ENCODE data around the gene GSTCD. TPM values are rescaled to one million over a fixed set of nuclear protein-coding genes. Genes with fewer than 3 reads are reported as not detected.

GSTCD gene
- total and polyA plus RNA-seq, 2 experiments from 2014 or later, result 2.9 to 6.7 TPM

GRCh38 chr4:105805501-105806120, 97.0 kb downstream of the GSTCD start:
- H4K20me1 ChIP-seq (ENCODE audit: insufficient read depth), result no peaks in the 10 kb centered on the region
- no peaks in the 10 kb centered on the region for H3K36me3 ChIP-seq (ENCODE audit: low read depth)
- no peak overlapping the region for H3K9ac ChIP-seq
- H3K27ac ChIP-seq, result no peak overlapping the region
- no peaks in the 10 kb centered on the region for H3K79me2 ChIP-seq (ENCODE audit: insufficient read depth)
- no peak overlapping the region for H3K4me2 ChIP-seq (ENCODE audit: unreplicated experiment)
- H2AFZ ChIP-seq, result no peak overlapping the region
- 96% methylated on average over 1 of the region's 1 CpG for WGBS, 2 experiments (ENCODE audit: low coverage in 1 of 2, low lambda C conversion rate in 2 of 2, missing lambda C conversion rate in 2 of 2)
- no peaks in the 10 kb centered on the region for H3K9me2 ChIP-seq (ENCODE audit: insufficient read depth)
- H3F3A ChIP-seq (ENCODE audit: insufficient read depth), result no peaks in the 10 kb centered on the region
- in situ Hi-C loops (cut with MboI), result no loop called here
- no peak overlapping the region for H3K4me3 ChIP-seq
- H3K4me1 ChIP-seq (ENCODE audit: insufficient read depth), result no peaks in the 10 kb centered on the region
- TF ChIP-seq EZH2phosphoT487 (IDR thresholded peaks at IDR 0.05; ENCODE audit: insufficient read depth, low read depth) (no peak), EZH2 (IDR thresholded peaks at IDR 0.05; ENCODE audit: insufficient read depth, poor library complexity, severe bottlenecking) (no peak)
- no peak for DNase-seq
- H3K9me3 ChIP-seq (ENCODE audit: low read depth), result no peaks in the 10 kb centered on the region
- no peaks in the 10 kb centered on the region for H3K27me3 ChIP-seq (replicated peaks; ENCODE audit: insufficient read depth)

DNA sequence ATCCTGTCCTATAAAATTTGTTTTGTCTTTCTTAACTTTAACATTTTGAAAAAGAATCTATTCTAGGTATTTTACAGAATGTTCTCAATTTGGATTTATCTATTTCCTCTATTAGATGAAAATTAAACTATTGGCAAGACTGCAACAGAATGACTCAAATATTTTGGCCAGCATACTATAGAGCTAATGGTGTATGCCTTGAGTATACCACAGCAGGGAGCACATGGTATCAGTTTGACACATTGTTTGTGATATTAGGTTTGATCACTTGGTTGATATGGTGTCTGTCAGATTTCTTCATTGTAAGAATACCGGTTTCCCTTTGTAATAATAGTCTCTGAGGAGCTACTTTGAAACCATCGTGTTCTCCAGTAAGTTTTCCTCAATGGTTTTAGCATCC, 98.9 kb downstream of the GSTCD start:
- no peak overlapping the region for H3K4me2 ChIP-seq (ENCODE audit: unreplicated experiment)
- in situ Hi-C loops (cut with MboI), result no loop called here
- no peak overlapping the region for H2AFZ ChIP-seq

DNA sequence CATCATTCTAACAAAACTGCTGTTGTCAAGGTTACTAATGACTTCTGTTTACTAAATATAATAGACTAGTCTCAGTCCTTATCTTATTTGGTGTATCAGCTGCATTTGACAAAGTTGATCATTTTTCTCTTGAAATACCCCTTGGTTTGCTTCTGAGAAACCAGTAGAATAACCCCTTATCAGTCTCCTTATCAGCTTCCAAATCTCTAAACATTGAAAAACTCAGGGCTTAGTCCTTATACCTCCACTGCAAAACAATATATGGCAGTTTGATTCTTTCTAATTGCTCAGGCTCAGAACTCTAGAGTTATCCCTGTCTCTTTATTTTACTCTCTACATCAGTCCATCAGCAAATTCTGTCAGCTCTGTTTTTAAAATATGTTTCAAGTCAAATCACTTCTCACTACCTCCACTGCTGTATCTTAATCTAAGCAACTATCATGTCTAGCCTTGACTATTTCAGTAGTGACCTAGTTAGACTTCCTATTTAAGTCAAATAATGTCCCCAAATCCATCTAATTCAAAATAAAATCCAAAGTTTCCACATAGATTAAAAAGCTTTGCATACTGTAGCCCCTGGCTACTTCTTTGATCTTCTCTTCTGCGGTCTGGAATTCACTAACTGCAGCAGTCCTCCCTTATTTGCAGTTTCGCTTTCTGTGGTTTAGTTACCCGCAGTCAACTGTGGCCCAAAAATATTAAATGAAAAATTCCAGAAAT, 99.6 kb downstream of the GSTCD start:
- Histone ChIP-seq H3K9me3 (ENCODE audit: low read depth) (no peaks in the 10 kb centered on the region), H3K79me2 (ENCODE audit: insufficient read depth) (no peaks in the 10 kb centered on the region), H3K4me1 (ENCODE audit: insufficient read depth) (no peaks in the 10 kb centered on the region), H3K36me3 (ENCODE audit: low read depth) (no peaks in the 10 kb centered on the region), H3K27ac (no peak overlapping the region), H3K4me2 (ENCODE audit: unreplicated experiment) (no peak overlapping the region), H3K9ac (no peak overlapping the region), H4K20me1 (ENCODE audit: insufficient read depth) (no peaks in the 10 kb centered on the region), H2AFZ (no peak overlapping the region), H3F3A (ENCODE audit: insufficient read depth) (no peaks in the 10 kb centered on the region), H3K27me3 (replicated peaks; ENCODE audit: insufficient read depth) (no peaks in the 10 kb centered on the region), H3K4me3 (no peak overlapping the region), H3K9me2 (ENCODE audit: insufficient read depth) (no peaks in the 10 kb centered on the region)
- in situ Hi-C loops (cut with MboI), result no loop called here
- no peak for TF ChIP-seq EZH2 (IDR thresholded peaks at IDR 0.05; ENCODE audit: insufficient read depth, poor library complexity, severe bottlenecking)
- WGBS, 2 experiments (ENCODE audit: low coverage in 1 of 2, low lambda C conversion rate in 2 of 2, missing lambda C conversion rate in 2 of 2), result 85 to 90% methylated on average over 3 of the region's 3 CpGs
- DNase-seq, result no peak

More for the DNA sequence above, 98.9 kb downstream of the GSTCD start:
- H3K9me3 ChIP-seq (ENCODE audit: low read depth), result no peaks in the 10 kb centered on the region
- H4K20me1 ChIP-seq (ENCODE audit: insufficient read depth), result no peaks in the 10 kb centered on the region
- H3K79me2 ChIP-seq (ENCODE audit: insufficient read depth), result no peaks in the 10 kb centered on the region
- H3K9me2 ChIP-seq (ENCODE audit: insufficient read depth), result no peaks in the 10 kb centered on the region
- no peaks in the 10 kb centered on the region for H3K27me3 ChIP-seq (replicated peaks; ENCODE audit: insufficient read depth)
- H3K27ac ChIP-seq, result no peak overlapping the region
- no peaks in the 10 kb centered on the region for H3K36me3 ChIP-seq (ENCODE audit: low read depth)
- no peak overlapping the region for H3K4me3 ChIP-seq
- H3K4me1 ChIP-seq (ENCODE audit: insufficient read depth), result no peaks in the 10 kb centered on the region
- no peak for TF ChIP-seq EZH2phosphoT487 (IDR thresholded peaks at IDR 0.05; ENCODE audit: insufficient read depth, low read depth)
- TF ChIP-seq EZH2 (IDR thresholded peaks at IDR 0.05; ENCODE audit: insufficient read depth, poor library complexity, severe bottlenecking), result no peak
- no peaks in the 10 kb centered on the region for H3F3A ChIP-seq (ENCODE audit: insufficient read depth)
- peak; percentile 9 for DNase-seq
- WGBS, 2 experiments (ENCODE audit: low coverage in 1 of 2, low lambda C conversion rate in 2 of 2, missing lambda C conversion rate in 2 of 2), result 97 to 100% methylated on average over 2 of the region's 2 CpGs
- H3K9ac ChIP-seq, result no peak overlapping the region

- peak; percentile 33 for DNase-seq
- H3K9me2 ChIP-seq (ENCODE audit: insufficient read depth), result no peaks in the 10 kb centered on the region
- no peaks in the 10 kb centered on the region for H3K27me3 ChIP-seq (replicated peaks; ENCODE audit: insufficient read depth)
- no peak for TF ChIP-seq EZH2 (IDR thresholded peaks at IDR 0.05; ENCODE audit: insufficient read depth, poor library complexity, severe bottlenecking)
- TF ChIP-seq EZH2phosphoT487 (IDR thresholded peaks at IDR 0.05; ENCODE audit: insufficient read depth, low read depth), result no peak
- H3K4me1 ChIP-seq (ENCODE audit: insufficient read depth), result no peaks in the 10 kb centered on the region
- H3K4me3 ChIP-seq, result no peak overlapping the region
- no peak overlapping the region for H2AFZ ChIP-seq
- no peaks in the 10 kb centered on the region for H3K9me3 ChIP-seq (ENCODE audit: low read depth)
- H3K79me2 ChIP-seq (ENCODE audit: insufficient read depth), result no peaks in the 10 kb centered on the region
- WGBS, 2 experiments (ENCODE audit: low coverage in 1 of 2, low lambda C conversion rate in 2 of 2, missing lambda C conversion rate in 2 of 2), result 94 to 98% methylated on average over 3 of the region's 3 CpGs
- no peaks in the 10 kb centered on the region for H3K36me3 ChIP-seq (ENCODE audit: low read depth)
- no peak overlapping the region for H3K9ac ChIP-seq
- H3K27ac ChIP-seq, result no peak overlapping the region
- no peaks in the 10 kb centered on the region for H3F3A ChIP-seq (ENCODE audit: insufficient read depth)
- in situ Hi-C loops (cut with MboI), result no loop called here
- no peaks in the 10 kb centered on the region for H4K20me1 ChIP-seq (ENCODE audit: insufficient read depth)
- no peak overlapping the region for H3K4me2 ChIP-seq (ENCODE audit: unreplicated experiment)
These were observed 100.1 kb downstream of the GSTCD start for GRCh38 chr4:105808750-105809041.
